GM21390 (cell line): ENCODE data around the gene NDST1.

Experiments
- ATAC-seq: cut with Tn5 transposase; IDR thresholded peaks from one replicate; pipeline ENCODE4 v1.9.1; 2021; ENCODE audit not compliant: unreplicated experiment

Gene NDST1

GRCh38 chr5:150561571-150562275, 53.8 kb downstream of the NDST1 start:
- ATAC-seq: no peak

DNA sequence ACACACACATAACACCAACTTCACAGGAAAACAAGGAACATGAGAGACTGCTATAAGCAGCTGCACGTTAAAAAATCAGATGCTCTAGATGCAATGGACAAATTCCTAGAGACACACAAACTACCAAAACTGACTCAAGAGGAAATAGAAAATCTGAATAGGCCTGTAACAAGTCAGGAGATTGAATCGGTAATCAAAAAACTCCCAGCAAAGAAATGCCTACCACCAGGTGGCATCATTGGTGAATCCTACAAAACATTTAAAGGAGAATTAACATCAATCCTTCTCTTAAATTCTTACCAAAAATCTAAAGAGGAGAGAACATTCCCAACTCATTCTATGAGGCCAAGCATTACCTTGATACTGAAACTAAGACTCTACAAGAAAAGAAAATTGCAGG, 54.9 kb downstream of the NDST1 start:
- ATAC-seq: no peak

DNA sequence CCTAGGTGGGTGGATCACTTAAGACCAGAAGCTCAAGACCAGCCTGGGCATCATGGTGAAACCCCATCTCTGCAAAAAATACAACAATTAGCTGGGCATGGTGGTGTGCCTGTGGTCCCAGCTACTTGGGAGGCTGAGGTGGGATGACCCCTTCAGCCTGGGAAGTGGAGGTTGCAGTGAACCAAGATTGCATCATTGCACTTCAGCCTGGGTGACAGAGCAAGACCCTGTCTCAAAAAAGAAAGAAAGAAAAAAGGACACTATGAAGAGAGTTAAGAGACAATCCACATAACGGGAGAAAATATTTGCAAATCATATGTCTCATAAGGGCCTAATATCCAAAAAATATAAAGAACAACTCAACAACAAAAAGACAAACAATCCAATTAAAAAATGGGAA, 57.9 kb downstream of the NDST1 start:
- ATAC-seq: no peak

- no peak for ATAC-seq
Measured at GRCh38 chr5:150567031-150567717, 59.2 kb downstream of the NDST1 start.

GRCh38 chr5:150568663-150569062, 60.7 kb downstream of the NDST1 start:
- ATAC-seq: no peak

DNA sequence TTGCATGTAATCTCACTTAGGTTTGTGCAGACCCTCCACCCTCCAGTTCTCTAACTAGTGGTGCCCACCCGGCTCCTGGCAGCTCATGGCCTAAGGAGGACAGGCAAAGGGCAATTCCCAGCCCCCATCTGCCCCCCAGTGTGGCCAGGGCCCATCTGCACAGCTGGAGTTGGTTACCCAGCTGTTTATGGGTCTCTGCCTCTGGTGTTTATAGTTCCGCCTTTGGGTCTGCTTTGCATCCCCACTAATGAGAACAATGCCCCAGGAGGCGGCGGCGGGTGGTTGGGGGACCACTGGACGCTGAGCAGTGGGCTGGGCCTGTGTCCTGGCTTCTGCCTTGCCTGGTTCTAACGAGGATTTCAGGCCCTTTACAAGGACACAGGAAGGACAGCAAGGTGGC, 62.4 kb downstream of the NDST1 start:
- ATAC-seq: no peak

DNA sequence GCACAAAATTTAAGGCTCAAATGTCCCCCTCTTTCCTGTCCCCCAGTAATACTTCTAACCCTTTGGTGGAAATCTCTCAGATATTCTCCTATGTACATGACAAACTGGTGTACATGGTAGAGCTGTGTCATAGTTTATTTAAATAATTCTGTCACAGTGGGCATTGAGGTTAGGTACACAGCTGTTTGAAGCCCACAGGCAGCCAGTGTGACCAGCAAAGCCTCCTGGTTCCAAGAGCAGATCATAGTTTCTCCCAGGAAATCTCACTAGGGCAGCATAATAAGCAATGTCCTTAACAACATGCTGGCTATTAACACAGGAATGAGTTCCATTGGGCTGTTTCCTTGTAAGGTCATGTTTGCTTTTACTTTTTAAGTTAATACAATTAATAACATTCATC, 63.9 kb downstream of the NDST1 start:
- ATAC-seq: no peak

DNA sequence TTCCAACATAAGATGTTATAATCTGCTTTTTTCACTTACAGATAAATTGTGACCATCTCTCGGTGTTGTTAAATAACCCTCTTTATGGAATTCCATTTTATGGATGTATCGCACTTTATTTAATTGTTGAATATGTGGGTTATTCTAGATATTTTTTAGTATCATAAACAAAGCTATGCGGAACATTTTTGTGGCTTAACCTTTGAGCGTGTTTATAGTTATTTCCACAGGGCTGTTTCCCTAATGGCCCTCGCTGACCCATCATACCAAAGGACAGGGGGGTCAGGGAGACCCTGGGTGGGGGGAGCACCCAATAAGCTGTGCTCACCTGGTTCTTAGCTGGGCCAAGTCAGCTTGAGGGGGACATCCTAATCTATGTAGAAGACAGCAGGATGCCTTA, 65.3 kb downstream of the NDST1 start:
- ATAC-seq: no peak

DNA sequence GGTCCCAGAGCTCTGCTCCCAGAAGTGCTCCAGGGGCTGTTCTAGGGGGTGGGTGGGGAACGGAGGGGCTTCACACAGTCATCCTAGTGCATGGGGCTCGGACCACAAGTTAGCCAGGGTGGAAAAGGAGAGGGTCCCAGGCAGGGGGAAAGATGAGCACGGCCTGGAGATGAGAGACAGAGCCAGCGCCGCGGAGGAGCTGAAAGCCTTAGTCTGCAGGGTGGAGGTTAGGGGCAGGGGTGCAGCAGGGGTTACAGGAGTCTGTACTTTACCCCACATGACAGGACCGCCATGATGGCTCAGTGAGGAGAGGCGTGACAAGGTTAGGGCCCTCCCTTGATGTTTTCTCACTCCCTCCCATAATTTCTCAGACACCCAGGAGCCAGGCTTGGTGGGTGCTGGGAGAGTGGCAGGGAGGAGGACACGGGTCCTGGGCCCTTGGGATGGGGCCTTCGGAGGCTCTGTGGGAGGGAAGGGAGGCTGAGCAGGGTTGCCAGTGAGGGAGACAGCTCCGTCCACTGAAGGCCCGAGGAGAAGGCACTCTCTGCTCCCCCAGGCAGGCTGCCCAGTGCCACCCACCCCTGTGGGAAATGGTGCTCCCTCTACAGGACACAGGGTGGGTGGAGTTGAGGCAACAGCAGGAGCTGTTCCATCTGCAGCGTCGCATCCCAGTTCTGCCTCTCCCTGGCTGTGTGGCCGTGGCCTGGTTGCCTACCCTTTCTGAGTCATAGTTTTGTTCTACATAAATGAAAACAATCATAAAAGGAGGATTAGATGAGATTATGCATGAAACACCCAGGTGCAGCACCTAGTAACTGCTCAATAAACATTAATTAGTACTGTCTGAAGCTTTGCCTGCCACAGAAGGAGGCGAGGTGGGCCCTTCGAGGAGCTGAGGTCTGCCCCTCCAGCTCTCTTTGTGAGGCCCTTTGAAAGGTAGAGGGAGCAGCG, 66.2 kb downstream of the NDST1 start:
- no peak for ATAC-seq

DNA sequence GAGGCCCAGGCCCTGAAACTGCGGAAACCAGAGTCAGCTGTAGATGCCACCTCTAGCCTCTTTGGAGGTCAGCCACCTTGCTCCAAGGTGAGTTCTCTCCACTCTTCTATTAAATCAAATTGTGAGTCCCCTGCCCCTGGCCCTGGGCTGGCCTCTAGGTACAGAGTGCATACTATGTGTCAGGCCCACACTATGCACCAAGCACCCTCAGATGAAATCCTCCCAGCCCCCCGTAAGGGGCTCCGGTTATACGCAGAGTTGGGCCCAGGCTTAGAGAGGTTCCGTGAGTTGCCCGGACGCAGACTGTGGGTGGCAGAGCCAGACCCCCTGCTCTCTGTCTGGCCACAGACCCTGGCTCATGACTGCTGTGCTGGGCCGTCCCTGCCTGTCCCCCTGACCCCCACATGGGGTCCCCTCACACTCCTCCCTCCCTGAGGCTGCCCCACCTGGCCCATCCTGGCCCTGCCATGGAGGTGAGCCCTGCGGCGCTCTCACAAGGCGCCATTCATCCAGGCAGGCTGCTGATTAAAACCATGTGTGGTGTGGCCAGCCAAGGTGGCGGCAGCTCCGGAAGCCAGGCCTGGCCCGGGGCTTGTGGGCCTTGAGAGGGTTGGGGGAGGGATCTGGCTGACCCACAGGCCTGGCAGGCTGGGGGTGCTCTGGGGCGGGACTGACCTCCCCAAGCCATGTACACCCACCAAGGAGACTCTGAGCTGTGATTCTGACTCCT, 67.1 kb downstream of the NDST1 start:
- ATAC-seq: no peak

DNA sequence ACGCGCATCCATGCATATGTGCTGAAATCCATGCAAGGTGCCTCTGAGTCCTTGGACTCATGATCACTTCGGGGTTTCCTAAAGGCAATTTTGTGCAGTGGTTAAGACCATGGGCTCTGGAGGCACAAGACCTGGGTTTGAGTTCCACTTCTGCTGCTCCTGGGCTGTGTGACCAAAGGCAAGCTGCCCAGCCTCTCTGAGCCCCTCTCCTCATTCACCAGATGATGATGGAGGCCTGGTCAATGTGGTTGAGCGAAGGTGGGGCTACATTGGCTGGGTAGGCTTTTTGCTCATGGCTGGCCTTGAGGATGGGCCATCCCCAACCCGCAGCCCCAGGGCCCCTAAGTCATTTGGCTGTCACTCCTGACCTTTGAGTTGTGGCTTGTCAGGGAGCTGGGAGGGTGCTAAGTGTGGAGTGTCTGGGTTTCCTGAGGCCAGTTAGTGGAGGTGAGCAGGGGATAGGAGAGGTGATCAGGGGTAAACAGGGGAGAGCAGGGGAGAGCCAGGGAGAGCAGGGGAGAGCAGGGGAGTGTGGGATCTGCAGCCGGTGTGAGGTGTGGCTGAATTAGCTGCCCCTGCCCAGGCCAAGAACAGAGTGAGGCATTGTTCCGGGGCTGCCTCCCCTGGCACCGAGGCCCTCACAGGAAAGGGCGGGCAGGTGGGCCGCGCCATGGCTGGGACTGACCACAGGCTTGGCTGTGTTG, 68.0 kb downstream of the NDST1 start:
- no peak for ATAC-seq

DNA sequence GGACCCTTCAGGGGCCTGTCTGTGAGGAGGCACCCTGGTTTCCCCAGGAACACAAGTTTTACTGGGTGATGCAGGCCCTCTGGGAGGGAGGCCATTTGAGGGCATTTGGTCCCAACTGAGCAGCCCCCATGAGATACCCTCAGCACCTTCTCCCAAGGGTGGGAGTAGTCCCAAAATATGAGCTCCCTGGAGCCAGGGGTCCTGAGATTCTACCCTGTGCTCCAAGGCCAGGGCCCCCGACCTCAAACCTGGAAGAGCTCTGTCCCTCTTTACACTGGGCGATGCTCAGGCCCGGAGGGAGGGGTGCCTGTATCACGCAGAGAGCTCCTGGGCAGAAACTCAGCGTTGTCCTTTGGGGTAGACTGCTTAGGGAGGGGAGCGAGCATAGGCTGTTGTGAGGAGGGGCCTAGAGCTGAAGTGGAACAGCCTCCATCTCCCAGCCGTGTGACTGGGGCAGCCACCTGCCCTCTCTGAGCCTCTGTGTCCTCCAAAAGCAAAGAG, 68.6 kb downstream of the NDST1 start:
- ATAC-seq: no peak

DNA sequence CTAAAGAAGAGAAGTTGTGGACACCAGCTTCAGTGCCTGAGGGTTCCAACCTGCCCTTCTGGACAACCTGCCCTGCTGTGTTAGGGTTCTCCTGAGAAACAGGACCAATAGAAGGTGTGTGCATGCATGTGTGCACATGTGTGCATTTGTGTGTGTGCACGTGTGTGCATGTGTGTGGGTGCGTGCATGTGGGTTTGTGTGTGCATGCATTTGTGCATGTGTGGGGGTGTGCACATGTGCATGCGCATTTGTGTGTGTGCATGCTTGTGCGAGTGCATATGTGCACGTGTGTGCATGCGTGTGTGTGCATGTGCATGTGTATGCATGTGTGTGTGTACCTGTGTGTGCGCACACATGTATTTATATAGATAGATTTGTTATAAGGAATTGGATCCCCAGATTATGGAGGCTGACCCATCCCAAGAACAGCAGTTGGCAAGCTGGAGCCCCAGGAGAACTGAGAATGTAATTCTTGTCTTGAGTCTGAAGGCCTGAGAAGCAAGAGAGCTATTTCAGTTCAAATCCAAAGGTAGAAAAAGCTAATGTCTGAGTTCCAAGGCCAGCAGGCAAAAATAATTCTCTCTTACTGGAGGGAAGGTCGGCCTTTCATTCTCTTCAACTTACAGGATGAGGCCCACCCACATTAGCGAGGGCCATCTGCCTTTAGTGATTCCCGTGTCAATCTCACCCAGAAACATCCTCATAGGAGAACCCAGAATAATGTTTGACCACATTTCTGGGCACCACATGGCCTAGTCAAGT, 69.6 kb downstream of the NDST1 start:
- no peak for ATAC-seq

DNA sequence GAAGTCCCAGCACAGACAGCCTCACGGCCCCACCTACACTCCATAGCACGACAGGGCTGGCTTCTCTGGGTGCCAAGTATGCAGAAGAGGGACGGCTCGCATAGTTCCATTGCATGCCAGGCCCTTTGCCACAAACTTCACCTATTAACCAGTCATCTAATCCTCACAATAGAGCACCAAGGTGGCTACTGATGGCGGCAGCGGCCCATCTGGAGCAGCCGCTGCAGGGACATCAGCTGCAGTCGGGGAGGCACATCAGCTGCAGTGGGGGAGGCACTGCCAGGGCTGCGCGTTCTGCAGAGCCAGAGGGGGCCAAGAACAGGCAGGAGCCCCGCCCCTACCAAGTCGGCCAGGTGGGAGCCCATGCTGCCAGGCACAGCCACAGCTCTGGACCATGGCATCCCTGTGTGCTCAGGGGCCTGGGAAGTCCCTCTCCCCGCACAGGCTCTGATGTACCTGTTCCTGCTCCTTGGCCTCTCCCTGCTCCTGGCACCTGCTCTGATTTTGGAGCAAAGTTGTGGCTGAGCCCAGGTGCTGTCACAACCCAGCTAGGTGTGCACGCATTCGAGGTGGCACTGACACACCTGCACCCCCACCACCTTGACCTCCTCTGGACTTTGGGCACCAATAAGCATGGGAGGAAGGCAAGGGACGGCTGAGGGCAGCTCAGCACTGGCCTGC, 71.0 kb downstream of the NDST1 start:
- ATAC-seq: no peak

GRCh38 chr5:150579462-150580400, 71.8 kb downstream of the NDST1 start:
- no peak for ATAC-seq

DNA sequence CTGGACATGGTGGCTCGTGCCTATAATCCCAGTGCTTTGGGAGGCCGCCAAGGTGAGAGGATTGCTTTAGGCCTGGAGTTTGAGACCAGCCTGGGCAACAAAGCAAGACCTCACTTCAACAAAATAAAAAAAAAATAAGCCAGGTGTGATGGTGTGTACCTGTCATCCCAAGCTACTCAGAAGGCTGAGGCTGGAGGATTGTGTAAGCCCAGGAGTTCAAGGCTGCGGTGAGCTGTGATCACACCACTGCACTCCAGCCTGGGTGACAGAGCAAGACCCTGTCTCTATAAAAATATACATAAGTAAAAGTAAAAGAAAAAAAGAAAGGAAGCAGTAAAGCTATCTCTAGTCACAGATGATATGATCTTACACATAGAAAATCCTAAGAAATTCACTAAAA, 73.0 kb downstream of the NDST1 start:
- no peak for ATAC-seq

GRCh38 chr5:150582241-150583109, 74.5 kb downstream of the NDST1 start:
- no peak for ATAC-seq
